Measurements from ENCODE around the gene SLC25A47.
"Not testable (repeated sequence)": the region's sequence is repeated elsewhere in the genome, so short reads cannot be mapped to it uniquely, and the experiment has no call there.

DNA sequence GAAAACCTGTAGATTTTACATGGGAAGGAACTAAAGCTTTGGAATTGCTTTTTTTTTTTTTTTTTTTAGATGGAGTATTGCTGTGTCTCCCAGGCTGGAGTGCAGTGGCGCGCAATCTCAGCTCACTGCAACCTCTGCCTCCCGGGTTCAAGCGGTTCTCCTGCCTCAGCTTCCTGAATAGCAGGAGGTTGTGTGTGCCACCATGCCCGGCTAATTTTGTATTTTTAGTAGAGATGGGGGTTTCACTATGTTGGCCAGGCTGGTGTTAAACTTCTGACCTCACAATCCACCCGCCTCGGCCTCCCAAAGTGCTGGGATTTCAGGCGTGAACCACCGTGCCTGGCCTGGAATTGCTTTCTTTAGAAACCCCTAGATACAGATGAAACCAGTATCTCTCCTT, 39.7 kb upstream of the SLC25A47 start:
- TF ChIP-seq, protein P1, sequence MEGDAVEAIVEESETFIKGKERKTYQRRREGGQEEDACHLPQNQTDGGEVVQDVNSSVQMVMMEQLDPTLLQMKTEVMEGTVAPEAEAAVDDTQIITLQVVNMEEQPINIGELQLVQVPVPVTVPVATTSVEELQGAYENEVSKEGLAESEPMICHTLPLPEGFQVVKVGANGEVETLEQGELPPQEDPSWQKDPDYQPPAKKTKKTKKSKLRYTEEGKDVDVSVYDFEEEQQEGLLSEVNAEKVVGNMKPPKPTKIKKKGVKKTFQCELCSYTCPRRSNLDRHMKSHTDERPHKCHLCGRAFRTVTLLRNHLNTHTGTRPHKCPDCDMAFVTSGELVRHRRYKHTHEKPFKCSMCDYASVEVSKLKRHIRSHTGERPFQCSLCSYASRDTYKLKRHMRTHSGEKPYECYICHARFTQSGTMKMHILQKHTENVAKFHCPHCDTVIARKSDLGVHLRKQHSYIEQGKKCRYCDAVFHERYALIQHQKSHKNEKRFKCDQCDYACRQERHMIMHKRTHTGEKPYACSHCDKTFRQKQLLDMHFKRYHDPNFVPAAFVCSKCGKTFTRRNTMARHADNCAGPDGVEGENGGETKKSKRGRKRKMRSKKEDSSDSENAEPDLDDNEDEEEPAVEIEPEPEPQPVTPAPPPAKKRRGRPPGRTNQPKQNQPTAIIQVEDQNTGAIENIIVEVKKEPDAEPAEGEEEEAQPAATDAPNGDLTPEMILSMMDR (IDR thresholded peaks at IDR 0.05): not testable (repeated sequence)
- not testable (repeated sequence) for TF ChIP-seq ZFX (IDR thresholded peaks at IDR 0.05; ENCODE audit: borderline replicate concordance)
